ENCODE measurements around the gene LMCD1.

The LMCD1 gene

DNA sequence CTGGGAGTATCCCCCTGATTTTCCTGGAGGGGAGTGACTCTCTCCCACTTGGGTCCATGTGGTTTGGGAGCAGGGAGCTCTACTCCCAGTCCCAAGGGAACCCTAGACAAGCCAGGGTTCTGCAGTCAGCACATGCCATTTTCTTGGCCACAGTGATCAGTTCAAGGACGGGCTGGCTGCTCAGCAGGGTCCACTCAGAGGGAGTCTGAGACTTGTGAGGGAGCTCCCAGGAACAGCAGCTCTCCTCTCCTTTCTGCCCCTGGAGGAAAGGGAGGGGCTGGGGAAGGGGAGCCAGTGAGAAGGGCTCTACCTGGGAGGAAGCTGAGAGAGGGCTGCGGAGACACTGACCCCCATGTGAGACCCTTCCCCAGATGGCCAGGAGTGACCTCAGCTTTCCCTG is 29.1 kb upstream of the LMCD1 start:
- no peak overlapping the region for H3K4me3 ChIP-seq (ENCODE audit: low read depth, low read length)
- TF ChIP-seq CTCF (IDR thresholded peaks at IDR 0.05; ENCODE audit: control insufficient read depth, extremely low read depth, insufficient read depth): no peak
- no peak for DNase-seq (ENCODE audit: low read depth)

- H3K4me3 ChIP-seq (ENCODE audit: low read depth, low read length): no peak overlapping the region
- no peak for TF ChIP-seq CTCF (IDR thresholded peaks at IDR 0.05; ENCODE audit: control insufficient read depth, extremely low read depth, insufficient read depth)
- DNase-seq (ENCODE audit: low read depth): no peak
Observed at GRCh38 chr3:8473029-8473428, 28.6 kb upstream of the LMCD1 start.

DNA sequence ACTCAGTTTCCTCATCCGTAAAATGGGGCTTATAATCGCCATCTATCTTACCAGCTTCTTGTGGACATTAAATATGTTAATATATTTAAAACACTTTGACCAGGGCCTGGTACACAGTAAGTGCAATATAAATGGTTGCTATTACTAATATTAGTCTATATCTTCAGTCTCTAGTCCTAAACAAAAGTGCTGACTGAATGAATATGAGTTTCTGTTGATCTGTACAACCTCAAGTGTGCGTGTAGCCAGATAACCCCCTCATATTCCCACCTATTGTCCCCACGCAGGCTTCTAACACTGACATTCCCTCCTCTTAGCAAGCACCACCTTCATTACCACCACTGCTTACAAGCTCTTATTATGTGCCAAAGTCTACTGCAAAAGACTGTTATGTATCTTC is 27.6 kb upstream of the LMCD1 start:
- no peak for DNase-seq (ENCODE audit: low read depth)
- no peak overlapping the region for H3K4me3 ChIP-seq (ENCODE audit: low read depth, low read length)
- TF ChIP-seq CTCF (IDR thresholded peaks at IDR 0.05; ENCODE audit: control insufficient read depth, extremely low read depth, insufficient read depth): no peak

GRCh38 chr3:8474991-8475390 is 26.6 kb upstream of the LMCD1 start:
- no peak for TF ChIP-seq CTCF (IDR thresholded peaks at IDR 0.05; ENCODE audit: control insufficient read depth, extremely low read depth, insufficient read depth)
- no peak for DNase-seq (ENCODE audit: low read depth)
- no peak overlapping the region for H3K4me3 ChIP-seq (ENCODE audit: low read depth, low read length)

- no peak for TF ChIP-seq CTCF (IDR thresholded peaks at IDR 0.05; ENCODE audit: control insufficient read depth, extremely low read depth, insufficient read depth)
- DNase-seq (ENCODE audit: low read depth): peak; percentile 26
- H3K4me3 ChIP-seq (ENCODE audit: low read depth, low read length): no peak overlapping the region
Observed at GRCh38 chr3:8480699-8481098, 20.9 kb upstream of the LMCD1 start.

GRCh38 chr3:8481380-8481779 is 20.2 kb upstream of the LMCD1 start:
- no peak for DNase-seq (ENCODE audit: low read depth)
- TF ChIP-seq CTCF (IDR thresholded peaks at IDR 0.05; ENCODE audit: control insufficient read depth, extremely low read depth, insufficient read depth): no peak
- no peak overlapping the region for H3K4me3 ChIP-seq (ENCODE audit: low read depth, low read length)

DNA sequence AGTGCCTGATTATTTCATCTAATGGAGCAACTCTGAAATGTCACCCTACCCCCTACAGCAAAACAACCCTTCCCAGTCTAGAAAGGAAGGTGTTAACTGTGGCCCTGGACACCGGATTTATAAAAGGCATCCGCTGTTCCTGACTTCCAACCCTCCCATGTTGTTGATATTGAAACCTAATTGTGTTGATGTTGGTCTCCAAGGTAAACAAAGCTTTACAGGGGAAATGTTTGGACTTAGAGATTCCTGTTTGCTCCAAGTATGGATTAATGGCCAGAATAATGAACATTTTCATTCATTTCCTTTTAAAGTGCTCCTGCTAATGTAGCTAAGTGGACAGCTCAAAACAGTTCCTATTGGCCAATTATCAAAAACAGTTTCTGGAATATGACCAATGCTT is 19.4 kb upstream of the LMCD1 start:
- H3K4me3 ChIP-seq (ENCODE audit: low read depth, low read length): no peak overlapping the region
- TF ChIP-seq CTCF (IDR thresholded peaks at IDR 0.05; ENCODE audit: control insufficient read depth, extremely low read depth, insufficient read depth): no peak
- no peak for DNase-seq (ENCODE audit: low read depth)

All from LNCaP clone FGC (cell line).